VCaP (cell line): ENCODE results near the gene OR4M1.
"Not testable (repeated sequence)": the region's sequence is repeated elsewhere in the genome, so short reads cannot be mapped to it uniquely, and the experiment has no call there.

Experiments used
- H3K27ac ChIP-seq: fragments of 450-650 bp; 2 replicates; pipeline ENCODE4 v1.5.1; 2017
- CTCF ChIP-seq: fragments of 450-650 bp; conservative IDR thresholded peaks from 2 replicates; pipeline ENCODE4 v1.5.1; 2017; ENCODE audit warnings: mild to moderate bottlenecking, moderate library complexity

OR4M1 gene

GRCh38 chr14:19773204-19773603, at the start of gene OR4M1:
OR4M1 (plus strand) TSS chr14:19773504; CDS start chr14:19780323, 6,819 bp downstream.
- not testable (repeated sequence) for H3K27ac ChIP-seq

GRCh38 chr14:19729359-19729758, 43.9 kb upstream of the OR4M1 start:
- no peak overlapping the region for H3K27ac ChIP-seq
- no peak for TF ChIP-seq CTCF

- H3K27ac ChIP-seq: no peak overlapping the region
- no peak for TF ChIP-seq CTCF
Observed at GRCh38 chr14:19729763-19730162, 43.5 kb upstream of the OR4M1 start.

GRCh38 chr14:19733893-19734292, 39.4 kb upstream of the OR4M1 start:
- H3K27ac ChIP-seq: not testable (repeated sequence)

GRCh38 chr14:19743256-19743655, 30.0 kb upstream of the OR4M1 start, which contains the start of gene OR4Q3:
OR4Q3 (plus strand) TSS chr14:19743571.
- H3K27ac ChIP-seq: no peak within 1 kb of the TSS

GRCh38 chr14:19752316-19752715, 21.0 kb upstream of the OR4M1 start:
- not testable (repeated sequence) for H3K27ac ChIP-seq

More at GRCh38 chr14:19743256-19743655, 30.0 kb upstream of the OR4M1 start, which contains the start of gene OR4Q3:
- no peak for TF ChIP-seq CTCF

- no peak for TF ChIP-seq CTCF
- H3K27ac ChIP-seq: no peak overlapping the region
Observed at GRCh38 chr14:19754172-19754571, 19.1 kb upstream of the OR4M1 start.

GRCh38 chr14:19771491-19771890, 1.8 kb upstream of the OR4M1 start:
- not testable (repeated sequence) for H3K27ac ChIP-seq

GRCh38 chr14:19771895-19772430, 1.3 kb upstream of the OR4M1 start:
- H3K27ac ChIP-seq: no peak overlapping the region
- TF ChIP-seq CTCF: no peak

GRCh38 chr14:19772454-19772853, 850 bp upstream of the OR4M1 start:
- not testable (repeated sequence) for H3K27ac ChIP-seq
